ENCODE measurements around the gene HEMGN. TPM values are rescaled to one million over a fixed set of nuclear protein-coding genes. Genes with fewer than 3 reads are reported as not detected.

Gene HEMGN
- total and polyA plus RNA-seq, 2 of the 13 experiments (the other 11 are each of a cell fraction or from before 2014, with no cell fraction given): not detected

- H3K4me1 ChIP-seq (ENCODE audit: insufficient read depth, low read length): no peaks in the 10 kb centered on the region
- 40% methylated on average over 5 of the region's 5 CpGs for WGBS (ENCODE audit: low lambda C conversion rate)
- H3K79me2 ChIP-seq (ENCODE audit: insufficient read depth, low read length): no peaks in the 10 kb centered on the region
- H3K4me3 ChIP-seq (replicated peaks in 1 of 3; ENCODE audit: insufficient read depth in 1 of 3, low read depth in 2 of 3, low read length in 3 of 3): no peak overlapping the region
- TF ChIP-seq ZNF550 (CRISPR knock-in tag; IDR thresholded peaks at IDR 0.05; ENCODE audit: borderline replicate concordance): no peak
- ChIA-PET POLR2A (no interaction called here), CTCF (ENCODE audit: low intra/inter-chr PET ratio, low total read pairs) (no interaction called here)
- FAIRE-seq: no peak
- H2AFZ ChIP-seq (ENCODE audit: low read length): no peak overlapping the region
- H3K36me3 ChIP-seq (replicated peaks in 1 of 2; ENCODE audit: control insufficient read depth in 1 of 2, insufficient read depth in 2 of 2, low read length in 2 of 2): no peaks in the 10 kb centered on the region
- no peak overlapping the region for H3K27ac ChIP-seq (ENCODE audit: extremely low read length, insufficient read depth, low read length)
- in situ Hi-C loops (cut with HindIII; ENCODE audit: extremely low pct_ligation_motif_present, low pct_unique_long_range_greater_than_20kb) (loop anchor here (5.0 kb wide), 1 partner anchor 179 kb away; no protein-coding TSS in a partner anchor), intact Hi-C loops (cut with micrococcal nuclease; ENCODE audit: unreplicated experiment) (loop anchor here (1.0 kb wide), 1 partner anchor 181 kb away; no protein-coding TSS in a partner anchor)
- no peak for ATAC-seq
- H3K9ac ChIP-seq (ENCODE audit: insufficient read depth, low read depth, low read length): no peak overlapping the region
- no TSS peak for BruUV-seq (replicated peaks)
- H3K4me2 ChIP-seq (ENCODE audit: low read depth, low read length): no peak overlapping the region
- no peaks in the 10 kb centered on the region for H4K20me1 ChIP-seq (ENCODE audit: insufficient read depth, low read length)
- H3K9me3 ChIP-seq (ENCODE audit: low read length): no peaks in the 10 kb centered on the region
- DNase-seq (ENCODE audit: low spot score): no peak
- H3K27me3 ChIP-seq (ENCODE audit: control insufficient read depth in 1 of 2, insufficient read depth in 2 of 2, low read length in 2 of 2): peaks cover 0 to 9% of the 10 kb centered on the region in 2 experiments; a peak in 1 of 5 replicates
Observed at GRCh38 chr9:97891736-97892135, 46.2 kb downstream of the HEMGN start.

GRCh38 chr9:97889941-97890887, 47.8 kb downstream of the HEMGN start:
- ATAC-seq: peak; percentile 72
- POLR2A ChIA-PET: no interaction called here
- Histone ChIP-seq H3K36me3 (replicated peaks in 1 of 2; ENCODE audit: control insufficient read depth in 1 of 2, insufficient read depth in 2 of 2, low read length in 2 of 2) (no peaks in the 10 kb centered on the region), H3K4me2 (ENCODE audit: low read depth, low read length) (no peak overlapping the region), H3K4me1 (ENCODE audit: insufficient read depth, low read length) (no peaks in the 10 kb centered on the region), H3K4me3 (replicated peaks in 1 of 3; ENCODE audit: insufficient read depth in 1 of 3, low read depth in 2 of 3, low read length in 3 of 3) (no peak overlapping the region), H4K20me1 (ENCODE audit: insufficient read depth, low read length) (no peaks in the 10 kb centered on the region), H3K9me3 (ENCODE audit: low read length) (no peaks in the 10 kb centered on the region), H3K27ac (ENCODE audit: extremely low read length, insufficient read depth, low read length) (no peak overlapping the region), H3K9ac (ENCODE audit: insufficient read depth, low read depth, low read length) (no peak overlapping the region), H3K79me2 (ENCODE audit: insufficient read depth, low read length) (no peaks in the 10 kb centered on the region), H3K27me3 (ENCODE audit: control insufficient read depth in 1 of 2, insufficient read depth in 2 of 2, low read length in 2 of 2) (peaks cover 0 to 9% of the 10 kb centered on the region in 2 experiments; a peak in 1 of 5 replicates), H2AFZ (ENCODE audit: low read length) (no peak overlapping the region)
- 28% methylated on average over 9 of the region's 9 CpGs for whole genome bisulfite sequencing (ENCODE audit: low lambda C conversion rate)
- no peak for FAIRE-seq
- intact Hi-C loops (cut with micrococcal nuclease; ENCODE audit: unreplicated experiment) (no loop called here), in situ Hi-C loops (cut with HindIII; ENCODE audit: extremely low pct_ligation_motif_present, low pct_unique_long_range_greater_than_20kb) (loop anchor here (5.0 kb wide), 1 partner anchor 178 kb away; no protein-coding TSS in a partner anchor)
- no peak for DNase-seq (ENCODE audit: low spot score)
- BruUV-seq (replicated peaks): no TSS peak
- CTCF ChIA-PET (ENCODE audit: low intra/inter-chr PET ratio, low total read pairs): interaction anchor here (1.4 kb wide), 1 partner anchor 11 kb away, joined by 4 read pairs; no protein-coding TSS in a partner anchor
- TF ChIP-seq CERS6 (CRISPR knock-in tag; IDR thresholded peaks at IDR 0.05) (no peak), SKIL (CRISPR knock-in tag; IDR thresholded peaks at IDR 0.05; ENCODE audit: borderline replicate concordance) (no peak), CTCF (CRISPR knock-in tag; IDR thresholded peaks at IDR 0.05) (peak; percentile 57), ZBTB25 (CRISPR knock-in tag; IDR thresholded peaks at IDR 0.05) (no peak), MYC (CRISPR knock-in tag; IDR thresholded peaks at IDR 0.05; ENCODE audit: borderline replicate concordance) (no peak), XRCC5 (optimal IDR thresholded peaks at IDR 0.05; ENCODE audit: low read length) (peak; percentile 36), ZNF367 (CRISPR knock-in tag; IDR thresholded peaks at IDR 0.05; ENCODE audit: borderline replicate concordance) (no peak)
